H1 (cell line): Measurements from ENCODE around the gene PDZD2. TPM values are rescaled to one million over a fixed set of nuclear protein-coding genes. Genes with fewer than 3 reads are reported as not detected.

ENCODE experiments used
- CTCF ChIA-PET: fragments of 300-600 bp; sonication (Branson Sonifier 250); formaldehyde crosslinking; loops from one replicate; lab custom pipeline; 2021; ENCODE audit not compliant: partially characterized antibody; lab: Charles Lee
- POLR2A ChIA-PET: fragments of 300-600 bp; sonication (Branson Sonifier 250); formaldehyde crosslinking; loops from one replicate; lab custom pipeline; 2021; ENCODE audit warnings: inconsistent platforms; ENCODE audit not compliant: partially characterized antibody; lab: Charles Lee
- DNase-seq, 2 experiments: peaks; one replicate each; pipeline versions ENCODE4 v3.0.0 to v3.0.0-alpha.2; 2010 to 2022; ENCODE audit warnings: low spot score in 2 of 2, low read depth in 1 of 2, mixed read lengths in 1 of 2
- FAIRE-seq: peaks from 2 replicates; lab custom pipeline; 2011; peaks lifted over from hg19 to GRCh38; lab: Jason Lieb, UNC
- H2AFZ ChIP-seq: 2 replicates; pipeline ENCODE4 v1.8.1; 2012; ENCODE audit warnings: low read length, inconsistent platforms
- H2AK5ac ChIP-seq: 2 replicates; pipeline ENCODE4 v1.6.1; 2013; ENCODE audit warnings: low read depth, low read length
- H2BK120ac ChIP-seq: replicated peaks from 2 replicates; pipeline ENCODE3; 2013; ENCODE audit warnings: low read depth, low read length, inconsistent platforms
- H2BK12ac ChIP-seq: 2 replicates; pipeline ENCODE4 v1.6.1; 2013; ENCODE audit warnings: low read depth, low read length
- H2BK15ac ChIP-seq: 2 replicates; pipeline ENCODE4 v1.6.1; 2013; ENCODE audit warnings: low read length
- H2BK20ac ChIP-seq: 2 replicates; pipeline ENCODE4 v1.6.1; 2013; ENCODE audit warnings: low read length
- H2BK5ac ChIP-seq: 2 replicates; pipeline ENCODE4 v1.6.1; 2013; ENCODE audit warnings: low read depth, low read length
- H3K14ac ChIP-seq: 2 replicates; pipeline ENCODE4 v1.6.1; 2013; ENCODE audit warnings: inconsistent platforms; ENCODE audit not compliant: insufficient read length
- H3K18ac ChIP-seq: 2 replicates; pipeline ENCODE4 v1.6.1; 2013; ENCODE audit warnings: low read length; ENCODE audit errors: extremely low read depth
- H3K23ac ChIP-seq: 2 replicates; pipeline ENCODE4 v1.6.1; 2013; ENCODE audit warnings: inconsistent platforms; ENCODE audit not compliant: insufficient read length
- H3K23me2 ChIP-seq: 2 replicates; pipeline ENCODE4 v1.6.1; 2013; ENCODE audit warnings: low read depth, low read length
- H3K27ac ChIP-seq: 2 replicates; pipeline ENCODE4 v1.6.1; 2011; ENCODE audit warnings: low read depth, low read length, inconsistent platforms
- H3K27me3 ChIP-seq, 4 experiments: replicated peaks in 1 of 4; 1 replicate in 1 of 4; 2 replicates in 3 of 4; pipeline versions ENCODE4 v1.6.1 to v1.8.1; 2011 to 2013; ENCODE audit warnings: low read length in 3 of 4, mild to moderate bottlenecking in 3 of 4, inconsistent platforms in 2 of 4, mixed read lengths in 2 of 4, moderate library complexity in 1 of 4; ENCODE audit not compliant: control insufficient read depth in 3 of 4, insufficient read depth in 3 of 4; ENCODE audit errors: extremely low read depth in 1 of 4
- H3K36me3 ChIP-seq, 4 experiments: 2 replicates each; pipeline versions ENCODE4 v1.6.1 to v1.8.1; 2011 to 2013; ENCODE audit warnings: mild to moderate bottlenecking in 4 of 4, low read length in 3 of 4, moderate library complexity in 2 of 4, control low read depth in 1 of 4, inconsistent platforms in 1 of 4; ENCODE audit not compliant: insufficient read depth in 4 of 4, control insufficient read depth in 2 of 4
- H3K4ac ChIP-seq: replicated peaks from 2 replicates; pipeline ENCODE3; 2013; ENCODE audit warnings: low read length, low read depth, mixed read lengths, inconsistent platforms; ENCODE audit not compliant: insufficient read length
- H3K4me1 ChIP-seq, 4 experiments: replicated peaks in 1 of 4; 1 replicate in 1 of 4; 2 replicates in 3 of 4; pipeline versions ENCODE4 v1.6.1 to v1.8.1; 2011 to 2013; ENCODE audit warnings: low read length in 3 of 4, inconsistent platforms in 2 of 4, mixed read lengths in 1 of 4; ENCODE audit not compliant: insufficient read depth in 4 of 4, control insufficient read depth in 3 of 4
- H3K4me2 ChIP-seq, 2 experiments: 2 replicates each; pipeline versions ENCODE4 v1.6.1 to v1.8.1; 2011 to 2013; ENCODE audit warnings: low read depth in 2 of 2, low read length in 2 of 2, control low read depth in 1 of 2, inconsistent platforms in 1 of 2, mild to moderate bottlenecking in 1 of 2; ENCODE audit not compliant: insufficient read depth in 1 of 2
- H3K4me3 ChIP-seq, 4 experiments: fragments of 200-600, 300-600 bp in 1 of 4; sonication (generic), shearing (Covaris generic), sonication (Bioruptor Twin) in 1 of 4; 2 replicates each; pipeline versions ENCODE4 v1.5.1 to v1.8.1; 2011 to 2016; ENCODE audit warnings: low read length in 4 of 4, low read depth in 3 of 4, control low read depth in 2 of 4, inconsistent platforms in 2 of 4, mild to moderate bottlenecking in 2 of 4, mixed read lengths in 1 of 4, moderate library complexity in 1 of 4; ENCODE audit not compliant: insufficient read depth in 2 of 4; ENCODE audit errors: extremely low read depth in 1 of 4
- H3K56ac ChIP-seq: replicated peaks from 2 replicates; pipeline ENCODE3; 2013; ENCODE audit warnings: low read depth, mild to moderate bottlenecking, mixed read lengths, low read length, inconsistent platforms; ENCODE audit not compliant: insufficient read length
- H3K79me1 ChIP-seq: 2 replicates; pipeline ENCODE4 v1.6.1; 2013; ENCODE audit warnings: low read depth, low read length, control low read depth
- H3K79me2 ChIP-seq, 2 experiments: 2 replicates each; pipeline versions ENCODE4 v1.6.1 to v1.8.1; 2012 to 2013; ENCODE audit warnings: low read length in 2 of 2, mild to moderate bottlenecking in 2 of 2, inconsistent platforms in 1 of 2; ENCODE audit not compliant: insufficient read depth in 2 of 2, control insufficient read depth in 1 of 2
- H3K9ac ChIP-seq, 4 experiments: replicated peaks in 1 of 4; 1 replicate in 1 of 4; 2 replicates in 3 of 4; pipeline versions ENCODE4 v1.6.1 to v1.8.1; 2011 to 2013; ENCODE audit warnings: low read depth in 3 of 4, low read length in 3 of 4, control low read depth in 2 of 4, mild to moderate bottlenecking in 2 of 4, moderate library complexity in 2 of 4, inconsistent platforms in 1 of 4; ENCODE audit errors: extremely low read depth in 1 of 4
- H3K9me3 ChIP-seq, 2 experiments: 2 replicates each; pipeline versions ENCODE4 v1.6.1 to v1.8.1; 2012 to 2013; ENCODE audit warnings: mild to moderate bottlenecking in 2 of 2, moderate library complexity in 2 of 2, control low read depth in 1 of 2, inconsistent platforms in 1 of 2, low read depth in 1 of 2, low read length in 1 of 2, mixed read lengths in 1 of 2; ENCODE audit not compliant: insufficient read depth in 2 of 2
- H4K20me1 ChIP-seq, 2 experiments: replicated peaks in 1 of 2; 2 replicates each; pipeline versions ENCODE3 to v1.8.1; 2011 to 2013; ENCODE audit warnings: inconsistent platforms in 2 of 2, low read length in 2 of 2, mild to moderate bottlenecking in 1 of 2; ENCODE audit not compliant: insufficient read depth in 2 of 2, control insufficient read depth in 1 of 2
- H4K5ac ChIP-seq: 2 replicates; pipeline ENCODE4 v1.6.1; 2013; ENCODE audit warnings: low read length, low read depth, mixed read lengths, inconsistent platforms; ENCODE audit not compliant: insufficient read length
- H4K8ac ChIP-seq: 2 replicates; pipeline ENCODE4 v1.8.0; 2013; ENCODE audit warnings: mild to moderate bottlenecking, moderate library complexity, low read length, inconsistent platforms; ENCODE audit not compliant: insufficient read depth; ENCODE audit errors: extremely low read depth
- H4K91ac ChIP-seq: replicated peaks from 2 replicates; pipeline ENCODE3; 2013; ENCODE audit warnings: low read length, mixed read lengths, inconsistent platforms; ENCODE audit not compliant: insufficient read length
- CBX5 ChIP-seq: fragments of 300-800, 300-1000 bp; sonication (generic); IDR thresholded peaks from 2 replicates; pipeline ENCODE4 v1.7.1; 2016; ENCODE audit warnings: antibody characterized with exemption, low read length, low read depth
- CBX8 ChIP-seq: fragments of 300-800, 300-1000 bp; sonication (generic); IDR thresholded peaks from 2 replicates; pipeline ENCODE4 v1.7.1; 2016; ENCODE audit warnings: low read depth, low read length, borderline replicate concordance
- EP300 ChIP-seq, 2 experiments: IDR thresholded peaks; 1 replicate in 1 of 2; 2 replicates in 1 of 2; pipeline ENCODE4 v1.6.1; 2011 to 2012; ENCODE audit warnings: low read depth in 2 of 2, low read length in 2 of 2, mild to moderate bottlenecking in 2 of 2, borderline replicate concordance in 1 of 2, inconsistent platforms in 1 of 2, moderate library complexity in 1 of 2
- TCF12 ChIP-seq: IDR thresholded peaks from 2 replicates; pipeline ENCODE4 v1.6.1; 2011; ENCODE audit warnings: low read depth, mild to moderate bottlenecking, low read length
- WGBS, 2 experiments: shearing (Covaris generic) in 1 of 2; methylation state at CpG; one replicate each; pipeline versions ENCODE4 v1.1.6 to v1.1.7; 2013 to 2015; ENCODE audit warnings: low lambda C conversion rate in 2 of 2, mixed read lengths in 2 of 2, inconsistent platforms in 1 of 2, low coverage in 1 of 2, missing lambda C conversion rate in 1 of 2; ENCODE audit not compliant: insufficient replicate concordance in 2 of 2, insufficient coverage in 1 of 2, insufficient read length in 1 of 2; ENCODE audit errors: extremely low coverage in 1 of 2, missing lambda C conversion rate in 1 of 2; 5-methylcytosine and 5-hydroxymethylcytosine counted together
- polyA plus RNA-seq, 7 experiments: library from polyadenylated mRNA; depleted of rRNA in 3 of 7; stranded (reverse) in 5 of 7; unstranded in 2 of 7; fragments of >200 nt in 5 of 7; fragments of 200-250 nt in 2 of 7; gene quantifications; 1 replicate in 5 of 7; 2 replicates in 1 of 7; 4 replicates in 1 of 7; pipeline versions ENCODE4 v1.2.1 to v1.2.3, GENCODE V29; 2011 to 2013; ENCODE audit warnings: missing spikeins in 2 of 7, mixed read lengths in 2 of 7
- total RNA-seq: library from RNA; stranded (reverse); fragmentation: NEBNext Ultra II Directional; extraction: Animal tissue kit (Norgen Biotek cat#: 25700); gene quantifications from 2 replicates; pipeline ENCODE4 v1.2.1, GENCODE V29; 2021

PDZD2 gene
- total and polyA plus RNA-seq, 2 of the 8 experiments (the other 6 are each of a cell fraction or from before 2014, with no cell fraction given) = 1.2 to 6.8 TPM

GRCh38 chr5:31758803-31759425, 120.0 kb downstream of the PDZD2 start:
- ChIA-PET CTCF (interaction anchor here (1.0 kb wide), 1 partner anchor 10 kb away, joined by 3 read pairs; no protein-coding TSS in a partner anchor), POLR2A (interaction anchor here (0.7 kb wide), 1 partner anchor 14 kb away, joined by 4 read pairs; no protein-coding TSS in a partner anchor)
- H2BK120ac ChIP-seq = no peak overlapping the region
- H3K27ac ChIP-seq = no peak overlapping the region
- no peak overlapping the region for H4K5ac ChIP-seq
- no peak overlapping the region for H2BK20ac ChIP-seq
- no peaks in the 10 kb centered on the region for H4K20me1 ChIP-seq
- peaks cover 5 to 12% (median 7%) of the 10 kb centered on the region in 4 experiments; a peak in 6 of 7 replicates for H3K4me1 ChIP-seq
- H2BK15ac ChIP-seq = no peak overlapping the region
- H3K36me3 ChIP-seq = no peaks in the 10 kb centered on the region
- no peak overlapping the region for H3K18ac ChIP-seq
- H2BK12ac ChIP-seq = no peak overlapping the region
- WGBS, 2 experiments = 91% methylated on average over 8 of the region's 11 CpGs; no CpG with 5 or more reads in 1 of the 2 experiments
- H2AK5ac ChIP-seq = no peak overlapping the region
- no peaks in the 10 kb centered on the region for H3K79me2 ChIP-seq
- peaks cover 4 to 23% (median 14%) of the 10 kb centered on the region in 4 experiments for H3K27me3 ChIP-seq
- no peaks in the 10 kb centered on the region for H3K9me3 ChIP-seq
- H3K56ac ChIP-seq = no peak overlapping the region
- DNase-seq = no peak
- no peak overlapping the region for H3K4ac ChIP-seq
- H3K4me3 ChIP-seq = no peak overlapping the region
- no peak overlapping the region for H3K9ac ChIP-seq
- TF ChIP-seq TCF12 (no peak), CBX8 (no peak), CBX5 (no peak), EP300 (IDR thresholded peaks at IDR 0.05; ENCODE audit: borderline replicate concordance in 1 of 2, low read depth in 2 of 2, low read length in 2 of 2) (no peak)
- H3K23ac ChIP-seq = no peak overlapping the region
- H3K4me2 ChIP-seq = no peak overlapping the region
- no peak overlapping the region for H2BK5ac ChIP-seq
- no peak overlapping the region for H2AFZ ChIP-seq
- FAIRE-seq = no peak
- H3K79me1 ChIP-seq = no peaks in the 10 kb centered on the region
- no peak overlapping the region for H4K91ac ChIP-seq
- no peak overlapping the region for H3K14ac ChIP-seq
- 0 out of 2 replicates have a peak, but pooled peaks cover 2% of the 10 kb centered on the region for H3K23me2 ChIP-seq
- H4K8ac ChIP-seq = no peak overlapping the region
